K562 (cell line): ENCODE measurements around the gene TCF12. TPM values are rescaled to one million over a fixed set of nuclear protein-coding genes. Genes with fewer than 3 reads are reported as not detected.

Experiments used
- FOSL1 ChIP-seq: fragments of 200-800 bp; sonication (Bioruptor generic); conservative IDR thresholded peaks from 2 replicates; pipeline ENCODE4 v1.6.1; 2016; ENCODE audit warnings: missing genetic modification characterization, missing compliant biosample characterization
- FOXM1 ChIP-seq, 2 experiments: fragments of 450-650 bp in 1 of 2; sonication (generic) in 1 of 2; formaldehyde crosslinking in 1 of 2; IDR thresholded peaks; 2 replicates each; pipeline versions ENCODE4 v1.6.1 to v1.9.0; 2017 to 2022; ENCODE audit warnings: low read depth in 2 of 2, mild to moderate bottlenecking in 2 of 2, missing genetic modification reagents in 1 of 2, moderate library complexity in 1 of 2
- GTF2A2 ChIP-seq: IDR thresholded peaks from 2 replicates; pipeline ENCODE4 v1.6.1; 2016; ENCODE audit warnings: mild to moderate bottlenecking, missing genetic modification characterization, missing compliant biosample characterization
- HMGN3 ChIP-seq: IDR thresholded peaks from 2 replicates; pipeline ENCODE4 v1.6.1; 2011; ENCODE audit warnings: borderline replicate concordance, low read depth, mild to moderate bottlenecking, mixed read lengths, low read length; ENCODE audit not compliant: insufficient read length; ENCODE audit errors: extremely low read depth
- HNRNPK ChIP-seq: fragments of 200-400 bp; formaldehyde crosslinking; IDR thresholded peaks from one replicate; pipeline ENCODE4 v1.6.1; 2018; ENCODE audit warnings: mild to moderate bottlenecking, low read depth, low read length; ENCODE audit not compliant: poor library complexity, severe bottlenecking
- NFIC ChIP-seq: fragments of 450-650 bp; IDR thresholded peaks from 2 replicates; pipeline ENCODE4 v1.6.1; 2017; ENCODE audit warnings: mild to moderate bottlenecking, inconsistent platforms
- SPI1 ChIP-seq: IDR thresholded peaks from 2 replicates; pipeline ENCODE4 v1.6.1; 2011; ENCODE audit warnings: low read depth, low read length, control low read depth, borderline replicate concordance
- ZNF175 ChIP-seq: fragments of 200-800 bp; sonication (Bioruptor generic); IDR thresholded peaks from 2 replicates; pipeline ENCODE4 v1.6.1; 2016; ENCODE audit warnings: low read depth, mild to moderate bottlenecking, missing genetic modification characterization, missing compliant biosample characterization
- ZNF586 ChIP-seq: fragments of 450-650 bp; formaldehyde crosslinking; conservative IDR thresholded peaks from 2 replicates; pipeline ENCODE4 v1.4.0; 2020; ENCODE audit warnings: mild to moderate bottlenecking, moderate library complexity
- polyA plus RNA-seq, 8 experiments: library from polyadenylated mRNA; depleted of rRNA in 4 of 8; stranded (reverse) in 5 of 8; unstranded in 3 of 8; fragments of >200 nt; fragmentation: Nextera tagmentation in 2 of 8; fragmentation: Illumina TruSeq in 1 of 8; extraction: Ambion mirVana in 2 of 8; extraction: Trizol in 1 of 8; gene quantifications; 2 replicates each; pipeline versions ENCODE4 v1.2.1 to v1.2.3, GENCODE V29; 2011 to 2014; ENCODE audit warnings: inconsistent platforms in 1 of 8, missing spikeins in 1 of 8
- total RNA-seq, 7 experiments: library from RNA; depleted of rRNA in 6 of 7; stranded (reverse); fragments of >200 nt in 6 of 7; fragmentation: Illumina TruSeq in 2 of 7; extraction: Trizol in 2 of 7; gene quantifications; 2 replicates each; pipeline versions ENCODE4 v1.2.1 to v1.2.3, GENCODE V29; 2011 to 2021; ENCODE audit warnings: low replicate concordance in 1 of 7
- TF ChIP-seq, protein P1 (sequence below), 2 experiments: fragments of 450-650 bp; IDR thresholded peaks; 2 replicates each; pipeline ENCODE4 v1.6.1; 2016; ENCODE audit warnings: mild to moderate bottlenecking in 2 of 2, borderline replicate concordance in 1 of 2, low read depth in 1 of 2, moderate library complexity in 1 of 2
- TF ChIP-seq, protein P2 (sequence below): IDR thresholded peaks from 2 replicates; pipeline ENCODE4 v1.6.1; 2016; ENCODE audit warnings: missing genetic modification characterization, missing compliant biosample characterization
- TF ChIP-seq, protein P3 (sequence below): sonication (generic); formaldehyde crosslinking; IDR thresholded peaks from 2 replicates; pipeline ENCODE4 v1.8.0; 2022; ENCODE audit warnings: missing genetic modification reagents, mild to moderate bottlenecking, moderate library complexity, borderline replicate concordance
- TF ChIP-seq, protein P4 (sequence below): fragments of 450-650 bp; formaldehyde crosslinking; conservative IDR thresholded peaks from 2 replicates; pipeline ENCODE4 v1.4.0; 2022; ENCODE audit warnings: mild to moderate bottlenecking, missing genetic modification characterization

TCF12 gene
- total and polyA plus RNA-seq, 9 of the 15 experiments (the other 6 are each of a cell fraction or from before 2014, with no cell fraction given), result 10.5 to 132 (median 52.9) TPM

DNA sequence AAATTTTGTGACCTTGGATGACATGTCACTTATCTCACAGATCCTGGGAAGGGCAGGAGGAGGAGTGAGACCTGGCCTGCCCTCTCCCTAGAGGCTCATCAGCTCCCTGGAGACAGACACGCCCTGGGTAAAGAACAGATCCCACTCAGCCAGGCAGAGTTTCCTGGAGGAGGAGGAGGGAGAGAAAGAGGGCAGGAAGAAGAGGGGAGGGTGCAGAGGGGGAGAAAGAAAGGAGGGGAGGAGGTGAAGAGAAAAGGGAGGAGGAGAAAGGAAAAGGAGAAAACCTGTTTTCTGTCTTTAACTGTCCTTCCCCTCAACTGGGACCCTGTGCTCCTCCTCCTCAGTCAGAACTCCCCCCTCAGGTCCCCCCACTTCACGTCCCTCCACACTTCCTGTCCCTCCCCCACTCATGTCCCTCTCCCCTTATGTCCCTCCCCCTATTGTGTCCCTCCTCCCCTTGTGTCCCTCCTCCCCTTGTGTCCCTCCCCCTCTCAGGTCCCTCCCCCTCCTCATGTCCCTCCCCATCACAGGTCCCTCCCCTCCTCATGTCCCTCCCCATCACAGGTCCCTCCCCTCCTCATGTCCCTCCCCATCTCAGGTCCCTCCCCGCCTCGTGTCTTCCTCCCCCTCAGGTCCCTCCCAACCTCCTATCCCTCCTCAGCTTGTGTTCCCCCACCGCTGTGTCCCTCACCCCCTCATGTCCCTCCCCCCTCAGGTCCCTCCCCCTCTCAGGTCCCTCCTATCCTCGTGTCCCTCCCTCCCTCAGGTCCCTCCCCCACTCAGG is 405.6 kb downstream of the TCF12 start (continued):
- TF ChIP-seq, protein P1, sequence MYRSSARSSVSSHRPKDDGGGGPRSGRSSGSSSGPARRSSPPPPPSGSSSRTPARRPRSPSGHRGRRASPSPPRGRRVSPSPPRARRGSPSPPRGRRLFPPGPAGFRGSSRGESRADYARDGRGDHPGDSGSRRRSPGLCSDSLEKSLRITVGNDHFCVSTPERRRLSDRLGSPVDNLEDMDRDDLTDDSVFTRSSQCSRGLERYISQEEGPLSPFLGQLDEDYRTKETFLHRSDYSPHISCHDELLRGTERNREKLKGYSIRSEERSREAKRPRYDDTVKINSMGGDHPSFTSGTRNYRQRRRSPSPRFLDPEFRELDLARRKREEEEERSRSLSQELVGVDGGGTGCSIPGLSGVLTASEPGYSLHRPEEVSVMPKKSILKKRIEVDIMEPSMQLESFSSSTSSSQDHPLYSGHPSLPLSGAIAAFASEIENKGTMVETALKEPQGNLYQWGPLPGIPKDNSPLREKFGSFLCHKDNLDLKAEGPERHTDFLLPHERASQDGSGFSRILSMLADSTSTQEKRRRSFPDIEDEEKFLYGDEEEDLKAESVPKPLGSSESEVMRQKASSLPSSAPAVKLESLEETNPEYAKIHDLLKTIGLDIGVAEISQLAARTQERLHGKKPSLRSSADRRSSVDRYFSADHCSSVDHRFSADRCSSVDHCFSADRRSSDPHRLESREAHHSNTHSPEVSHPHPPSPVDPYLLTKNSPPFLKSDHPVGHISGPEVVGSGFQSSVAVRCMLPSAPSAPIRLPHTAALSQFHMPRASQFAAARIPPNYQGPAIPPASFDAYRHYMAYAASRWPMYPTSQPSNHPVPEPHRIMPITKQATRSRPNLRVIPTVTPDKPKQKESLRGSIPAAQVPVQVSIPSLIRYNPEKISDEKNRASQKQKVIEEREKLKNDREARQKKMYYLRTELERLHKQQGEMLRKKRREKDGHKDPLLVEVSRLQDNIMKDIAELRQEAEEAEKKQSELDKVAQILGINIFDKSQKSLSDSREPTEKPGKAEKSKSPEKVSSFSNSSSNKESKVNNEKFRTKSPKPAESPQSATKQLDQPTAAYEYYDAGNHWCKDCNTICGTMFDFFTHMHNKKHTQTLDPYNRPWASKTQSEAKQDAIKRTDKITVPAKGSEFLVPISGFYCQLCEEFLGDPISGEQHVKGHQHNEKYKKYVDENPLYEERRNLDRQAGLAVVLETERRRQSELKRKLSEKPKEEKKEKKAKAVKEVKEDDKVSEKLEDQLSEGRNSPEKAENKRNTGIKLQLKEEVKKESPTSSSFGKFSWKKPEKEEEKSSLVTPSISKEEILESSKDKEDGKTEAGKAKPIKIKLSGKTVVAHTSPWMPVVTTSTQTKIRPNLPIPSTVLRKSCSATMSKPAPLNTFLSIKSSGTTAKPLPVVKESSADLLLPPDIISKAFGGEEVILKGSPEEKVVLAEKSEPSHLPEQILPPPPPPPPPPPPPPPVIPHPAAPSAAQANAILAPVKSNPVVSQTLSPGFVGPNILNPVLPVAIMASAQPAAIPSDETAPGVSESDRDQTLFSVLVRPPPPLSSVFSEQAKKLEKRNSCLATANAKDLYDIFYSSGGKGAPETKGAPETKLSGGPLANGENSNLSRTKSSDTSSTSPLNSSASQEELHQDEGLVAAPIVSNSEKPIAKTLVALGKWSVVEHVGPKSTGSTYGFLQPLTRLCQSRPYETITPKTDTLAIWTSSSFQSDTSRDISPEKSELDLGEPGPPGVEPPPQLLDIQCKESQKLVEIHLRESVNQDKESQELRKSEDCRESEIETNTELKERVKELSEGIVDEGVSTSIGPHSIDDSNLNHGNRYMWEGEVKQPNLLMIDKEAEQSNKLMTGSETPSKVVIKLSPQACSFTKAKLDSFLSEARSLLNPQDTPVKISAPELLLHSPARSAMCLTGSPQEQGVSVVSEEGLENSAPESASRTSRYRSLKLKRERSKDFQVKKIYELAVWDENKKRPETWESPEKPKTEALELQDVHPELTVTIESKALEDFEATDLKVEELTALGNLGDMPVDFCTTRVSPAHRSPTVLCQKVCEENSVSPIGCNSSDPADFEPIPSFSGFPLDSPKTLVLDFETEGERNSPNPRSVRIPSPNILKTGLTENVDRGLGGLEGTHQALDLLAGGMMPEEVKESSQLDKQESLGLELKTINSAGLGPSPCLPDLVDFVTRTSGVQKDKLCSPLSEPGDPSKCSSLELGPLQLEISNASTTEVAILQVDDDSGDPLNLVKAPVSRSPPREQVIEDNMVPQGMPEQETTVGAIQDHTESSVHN (IDR thresholded peaks at IDR 0.05; ENCODE audit: borderline replicate concordance in 1 of 2, low read depth in 1 of 2), result no peak
- TF ChIP-seq NFIC (peak; percentile 39), ZNF586 (CRISPR knock-in tag) (no peak), GTF2A2 (tag) (no peak), SPI1 (0 out of 2 replicates have a peak, but pooled peaks have one; percentile 31), FOXM1 (IDR thresholded peaks at IDR 0.05; ENCODE audit: low read depth) (peak; percentile 56), FOXM1 (CRISPR knock-in tag; IDR thresholded peaks at IDR 0.05; ENCODE audit: low read depth) (no peak), FOSL1 (tag) (peak; percentile 46), ZNF175 (no peak; the same call in 1 of the 2 replicates), HMGN3 (no peak), HNRNPK (peak; percentile 77)
- TF ChIP-seq, protein P2, sequence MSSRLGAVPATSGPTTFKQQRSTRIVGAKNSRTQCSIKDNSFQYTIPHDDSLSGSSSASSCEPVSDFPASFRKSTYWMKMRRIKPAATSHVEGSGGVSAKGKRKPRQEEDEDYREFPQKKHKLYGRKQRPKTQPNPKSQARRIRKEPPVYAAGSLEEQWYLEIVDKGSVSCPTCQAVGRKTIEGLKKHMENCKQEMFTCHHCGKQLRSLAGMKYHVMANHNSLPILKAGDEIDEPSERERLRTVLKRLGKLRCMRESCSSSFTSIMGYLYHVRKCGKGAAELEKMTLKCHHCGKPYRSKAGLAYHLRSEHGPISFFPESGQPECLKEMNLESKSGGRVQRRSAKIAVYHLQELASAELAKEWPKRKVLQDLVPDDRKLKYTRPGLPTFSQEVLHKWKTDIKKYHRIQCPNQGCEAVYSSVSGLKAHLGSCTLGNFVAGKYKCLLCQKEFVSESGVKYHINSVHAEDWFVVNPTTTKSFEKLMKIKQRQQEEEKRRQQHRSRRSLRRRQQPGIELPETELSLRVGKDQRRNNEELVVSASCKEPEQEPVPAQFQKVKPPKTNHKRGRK, result 0 out of 2 replicates have a peak, but pooled peaks have one; percentile 13
- TF ChIP-seq, protein P3, sequence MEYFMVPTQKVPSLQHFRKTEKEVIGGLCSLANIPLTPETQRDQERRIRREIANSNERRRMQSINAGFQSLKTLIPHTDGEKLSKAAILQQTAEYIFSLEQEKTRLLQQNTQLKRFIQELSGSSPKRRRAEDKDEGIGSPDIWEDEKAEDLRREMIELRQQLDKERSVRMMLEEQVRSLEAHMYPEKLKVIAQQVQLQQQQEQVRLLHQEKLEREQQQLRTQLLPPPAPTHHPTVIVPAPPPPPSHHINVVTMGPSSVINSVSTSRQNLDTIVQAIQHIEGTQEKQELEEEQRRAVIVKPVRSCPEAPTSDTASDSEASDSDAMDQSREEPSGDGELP, result peak; percentile 32; the same call in 1 of the 2 replicates
- TF ChIP-seq, protein P4, sequence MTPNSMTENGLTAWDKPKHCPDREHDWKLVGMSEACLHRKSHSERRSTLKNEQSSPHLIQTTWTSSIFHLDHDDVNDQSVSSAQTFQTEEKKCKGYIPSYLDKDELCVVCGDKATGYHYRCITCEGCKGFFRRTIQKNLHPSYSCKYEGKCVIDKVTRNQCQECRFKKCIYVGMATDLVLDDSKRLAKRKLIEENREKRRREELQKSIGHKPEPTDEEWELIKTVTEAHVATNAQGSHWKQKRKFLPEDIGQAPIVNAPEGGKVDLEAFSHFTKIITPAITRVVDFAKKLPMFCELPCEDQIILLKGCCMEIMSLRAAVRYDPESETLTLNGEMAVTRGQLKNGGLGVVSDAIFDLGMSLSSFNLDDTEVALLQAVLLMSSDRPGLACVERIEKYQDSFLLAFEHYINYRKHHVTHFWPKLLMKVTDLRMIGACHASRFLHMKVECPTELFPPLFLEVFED, result peak; percentile 94
